Endodermal cell (in vitro differentiated cells): Measurements from ENCODE around the gene PLEKHA6. TPM values are rescaled to one million over a fixed set of nuclear protein-coding genes. Genes with fewer than 3 reads are reported as not detected.

ENCODE experiments used
- DNase-seq: peaks from one replicate; pipeline ENCODE4 v3.0.0-alpha.2; 2017
- H3K27ac ChIP-seq: 2 replicates; pipeline ENCODE4 v1.5.1; 2013; ENCODE audit warnings: mild to moderate bottlenecking, low read depth, low read length, moderate library complexity
- H3K27me3 ChIP-seq: 2 replicates; pipeline ENCODE4 v1.6.1; 2013; ENCODE audit warnings: mild to moderate bottlenecking, low read length, moderate library complexity; ENCODE audit not compliant: insufficient read depth, control insufficient read depth, poor library complexity, severe bottlenecking
- H3K36me3 ChIP-seq: 2 replicates; pipeline ENCODE4 v1.7.0; 2013; ENCODE audit warnings: mild to moderate bottlenecking, low read length, moderate library complexity; ENCODE audit not compliant: control insufficient read depth, insufficient read depth
- H3K4me1 ChIP-seq: one replicate; pipeline ENCODE4 v1.7.0; 2013; ENCODE audit warnings: low read length; ENCODE audit not compliant: control insufficient read depth, insufficient read depth
- H3K4me3 ChIP-seq: 2 replicates; pipeline ENCODE4 v1.5.1; 2013; ENCODE audit warnings: mild to moderate bottlenecking, low read length, moderate library complexity
- H3K9ac ChIP-seq: 2 replicates; pipeline ENCODE4 v1.6.1; 2013; ENCODE audit warnings: mild to moderate bottlenecking, low read length, moderate library complexity; ENCODE audit not compliant: poor library complexity, severe bottlenecking; ENCODE audit errors: extremely low read depth
- H3K9me3 ChIP-seq: 2 replicates; pipeline ENCODE4 v1.6.1; 2013; ENCODE audit warnings: mild to moderate bottlenecking, low read length, moderate library complexity; ENCODE audit not compliant: control insufficient read depth
- H3K27ac Mint-ChIP-seq: 2 replicates; pipeline ENCODE4 v1.8.0; 2020; ENCODE audit warnings: mixed read lengths
- H3K27me3 Mint-ChIP-seq: 2 replicates; pipeline ENCODE4 v1.8.0; 2021; ENCODE audit warnings: mild to moderate bottlenecking, mixed read lengths; ENCODE audit not compliant: insufficient read depth
- H3K36me3 Mint-ChIP-seq: 2 replicates; pipeline ENCODE4 v1.8.0; 2020; ENCODE audit warnings: low read depth, mixed read lengths
- H3K4me1 Mint-ChIP-seq: 2 replicates; pipeline ENCODE4 v1.8.0; 2020; ENCODE audit warnings: mixed read lengths
- H3K4me3 Mint-ChIP-seq: 2 replicates; pipeline ENCODE4 v1.8.0; 2020; ENCODE audit warnings: mild to moderate bottlenecking, moderate library complexity, mixed read lengths
- H3K9me3 Mint-ChIP-seq: 2 replicates; pipeline ENCODE4 v1.8.0; 2020; ENCODE audit warnings: mild to moderate bottlenecking, mixed read lengths
- WGBS, 2 experiments: methylation state at CpG; one replicate each; pipeline versions ENCODE4 v1.1.5 to v1.1.7; 2013; ENCODE audit warnings: missing lambda C conversion rate in 2 of 2, mixed read lengths in 1 of 2; ENCODE audit not compliant: insufficient coverage in 1 of 2, insufficient read length in 1 of 2; 5-methylcytosine and 5-hydroxymethylcytosine counted together
- total RNA-seq, 2 donors: library from RNA; stranded (reverse); fragmentation: NEBNext Ultra II Directional in 1 of 2; extraction: Animal tissue kit (Norgen Biotek cat#: 25700) in 1 of 2; gene quantifications; 2 replicates in 1 of 2; 3 replicates in 1 of 2; pipeline ENCODE4 v1.2.1, GENCODE V29; 2021
- TF ChIP-seq, protein P1 (sequence below): fragments of 200-600 bp; sonication (generic); conservative IDR thresholded peaks from 2 replicates; pipeline ENCODE4 v1.5.0; 2021; ENCODE audit warnings: antibody characterized with exemption, mild to moderate bottlenecking

Gene PLEKHA6
- total RNA-seq, 2 donors from 2014 or later = 37.0 to 43.3 TPM

DNA sequence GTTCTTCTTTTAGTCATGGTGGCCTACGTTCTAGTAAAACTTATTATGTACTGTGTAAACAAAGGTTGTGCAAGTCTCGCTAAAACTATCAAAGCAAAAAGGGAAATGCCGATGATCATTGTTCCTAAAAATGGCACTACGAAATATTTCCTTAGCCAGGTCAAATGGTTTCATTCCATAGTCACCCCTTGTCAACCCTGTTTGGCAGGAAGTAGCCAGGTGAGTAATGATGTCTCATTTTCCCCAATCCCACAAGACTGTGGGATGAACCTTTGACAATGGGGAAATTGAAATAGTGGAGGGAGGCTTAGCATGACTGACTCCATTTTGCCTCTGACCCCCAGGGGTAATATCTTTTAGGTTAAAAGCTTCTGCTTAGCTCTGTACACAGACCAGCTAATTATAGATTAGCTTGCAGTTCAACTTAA lies 188.0 kb downstream of the PLEKHA6 start:
- H3K9ac ChIP-seq = no peak overlapping the region
- no peaks in the 10 kb centered on the region for H3K4me1 Mint-ChIP-seq
- peaks cover 23% of the 10 kb centered on the region for H3K27me3 ChIP-seq
- no peaks in the 10 kb centered on the region for H3K36me3 ChIP-seq
- peaks cover 18% of the 10 kb centered on the region for H3K27me3 Mint-ChIP-seq
- 79 to 97% methylated on average over 4 of the region's 4 CpGs for WGBS, 2 experiments
- H3K4me3 Mint-ChIP-seq = no peak overlapping the region
- no peak for DNase-seq
- H3K9me3 ChIP-seq = peaks cover 40% of the 10 kb centered on the region
- no peak overlapping the region for H3K4me3 ChIP-seq
- no peak overlapping the region for H3K27ac Mint-ChIP-seq
- H3K36me3 Mint-ChIP-seq = no peaks in the 10 kb centered on the region
- H3K9me3 Mint-ChIP-seq = peaks cover 57% of the 10 kb centered on the region
- TF ChIP-seq, protein P1, sequence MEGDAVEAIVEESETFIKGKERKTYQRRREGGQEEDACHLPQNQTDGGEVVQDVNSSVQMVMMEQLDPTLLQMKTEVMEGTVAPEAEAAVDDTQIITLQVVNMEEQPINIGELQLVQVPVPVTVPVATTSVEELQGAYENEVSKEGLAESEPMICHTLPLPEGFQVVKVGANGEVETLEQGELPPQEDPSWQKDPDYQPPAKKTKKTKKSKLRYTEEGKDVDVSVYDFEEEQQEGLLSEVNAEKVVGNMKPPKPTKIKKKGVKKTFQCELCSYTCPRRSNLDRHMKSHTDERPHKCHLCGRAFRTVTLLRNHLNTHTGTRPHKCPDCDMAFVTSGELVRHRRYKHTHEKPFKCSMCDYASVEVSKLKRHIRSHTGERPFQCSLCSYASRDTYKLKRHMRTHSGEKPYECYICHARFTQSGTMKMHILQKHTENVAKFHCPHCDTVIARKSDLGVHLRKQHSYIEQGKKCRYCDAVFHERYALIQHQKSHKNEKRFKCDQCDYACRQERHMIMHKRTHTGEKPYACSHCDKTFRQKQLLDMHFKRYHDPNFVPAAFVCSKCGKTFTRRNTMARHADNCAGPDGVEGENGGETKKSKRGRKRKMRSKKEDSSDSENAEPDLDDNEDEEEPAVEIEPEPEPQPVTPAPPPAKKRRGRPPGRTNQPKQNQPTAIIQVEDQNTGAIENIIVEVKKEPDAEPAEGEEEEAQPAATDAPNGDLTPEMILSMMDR = no peak
- H3K4me1 ChIP-seq = no peaks in the 10 kb centered on the region
- H3K27ac ChIP-seq = no peak overlapping the region

DNA sequence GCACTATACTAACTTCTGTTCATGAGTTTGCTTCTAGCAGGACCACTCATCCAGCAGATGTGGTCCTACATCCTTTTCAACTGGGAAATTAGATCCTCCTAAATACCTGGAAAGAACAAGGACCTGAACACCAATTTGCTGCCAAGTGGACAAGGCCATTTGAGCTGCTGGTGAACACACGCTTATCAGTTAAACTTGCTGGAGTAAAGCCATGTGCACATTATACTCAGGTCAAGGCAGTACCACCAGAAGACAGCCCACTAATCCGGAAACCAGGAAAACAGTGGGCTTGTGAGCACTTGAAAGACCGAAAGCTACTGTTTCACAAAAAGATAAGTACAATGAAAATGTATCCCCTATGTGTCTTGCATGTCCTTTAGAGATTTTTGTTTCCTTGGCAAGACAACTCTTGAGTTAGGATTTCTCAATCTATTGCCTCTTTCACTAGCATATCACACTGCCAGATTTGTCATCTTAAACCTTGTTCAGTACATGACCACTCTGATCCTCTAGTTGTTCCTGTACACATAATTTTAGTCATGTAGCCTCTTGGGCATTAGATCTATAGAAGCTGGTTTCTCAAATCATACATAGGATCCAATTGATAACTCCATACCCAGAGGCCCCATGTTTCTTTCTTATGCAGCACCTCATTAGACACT lies 189.1 kb downstream of the PLEKHA6 start:
- Histone ChIP-seq H3K4me1 (no peaks in the 10 kb centered on the region), H3K9ac (no peak overlapping the region), H3K9me3 (peaks cover 40% of the 10 kb centered on the region), H3K27me3 (peaks cover 12% of the 10 kb centered on the region), H3K27ac (no peak overlapping the region), H3K4me3 (peak overlapping the region; percentile 36), H3K36me3 (no peaks in the 10 kb centered on the region)
- H3K9me3 Mint-ChIP-seq = peaks cover 57% of the 10 kb centered on the region
- DNase-seq = no peak
- peaks cover 26% of the 10 kb centered on the region for H3K27me3 Mint-ChIP-seq
- no peaks in the 10 kb centered on the region for H3K4me1 Mint-ChIP-seq
- H3K4me3 Mint-ChIP-seq = no peak overlapping the region
- H3K36me3 Mint-ChIP-seq = no peaks in the 10 kb centered on the region
- no peak overlapping the region for H3K27ac Mint-ChIP-seq
- TF ChIP-seq, protein P1 = no peak
- WGBS, 2 experiments = 87 to 92% methylated on average over 3 of the region's 3 CpGs

DNA sequence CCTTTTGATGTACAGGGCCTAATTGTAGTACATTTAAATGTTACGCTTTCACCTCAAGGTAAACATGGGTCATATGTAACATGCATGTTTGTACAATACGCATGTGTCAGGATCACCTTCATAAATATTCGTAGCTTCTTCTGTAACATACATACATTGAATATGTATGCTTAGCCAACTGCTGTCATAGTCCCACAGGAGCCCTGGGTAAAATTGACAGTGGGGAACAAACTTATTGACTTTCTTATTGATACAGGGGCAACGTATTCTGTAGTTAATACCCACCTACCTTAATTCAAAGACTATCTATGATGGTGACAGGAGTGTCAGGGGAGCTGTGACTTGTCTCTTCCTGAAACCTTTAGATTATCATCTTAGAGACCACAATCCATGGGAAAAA lies 189.9 kb downstream of the PLEKHA6 start:
- Mint-ChIP-seq H3K27me3 (peaks cover 28% of the 10 kb centered on the region), H3K36me3 (no peaks in the 10 kb centered on the region), H3K4me1 (no peaks in the 10 kb centered on the region), H3K27ac (no peak overlapping the region), H3K9me3 (peaks cover 57% of the 10 kb centered on the region), H3K4me3 (no peak overlapping the region)
- no peak for DNase-seq
- WGBS, 2 experiments = 86 to 92% methylated on average over 2 to 4 of the region's 4 CpGs
- H3K27me3 ChIP-seq = peaks cover 6% of the 10 kb centered on the region
- no peak overlapping the region for H3K9ac ChIP-seq
- H3K9me3 ChIP-seq = peaks cover 40% of the 10 kb centered on the region
- H3K27ac ChIP-seq = no peak overlapping the region
- H3K36me3 ChIP-seq = no peaks in the 10 kb centered on the region
- H3K4me1 ChIP-seq = no peaks in the 10 kb centered on the region
- TF ChIP-seq, protein P1 = no peak
- H3K4me3 ChIP-seq = no peak overlapping the region

Other genes with a start within 250 kb of the PLEKHA6 start
- gene ETNK2, start 207.9 kb downstream of the PLEKHA6 start, total RNA-seq = 10 to 100 TPM; 16.7 to 24.4 TPM
- gene REN, start 193.6 kb downstream of the PLEKHA6 start, total RNA-seq = not detected
- not detected for gene KISS1, start 163.4 kb downstream of the PLEKHA6 start, total RNA-seq
- 1 to 10 TPM; 1.8 to 6.2 TPM for gene GOLT1A, start 145.9 kb downstream of the PLEKHA6 start, total RNA-seq
- gene PPP1R15B, start 51.9 kb upstream of the PLEKHA6 start, total RNA-seq = 10 to 100 TPM; 44.8 to 79.2 TPM
- gene PIK3C2B, start 134.9 kb upstream of the PLEKHA6 start, total RNA-seq = 10 to 100 TPM; 21.3 to 23.9 TPM
- 100 to 1,000 TPM in 1 of 2 donors, 10 to 100 TPM in 1; 65.5 to 161 TPM for gene MDM4, start 156.5 kb upstream of the PLEKHA6 start, total RNA-seq